Ovary (tissue), 9 donors: ENCODE data around the gene MAP7D3. TPM values are rescaled to one million over a fixed set of nuclear protein-coding genes. Genes with fewer than 3 reads are reported as not detected.
"Not testable (repeated sequence)": the region's sequence is repeated elsewhere in the genome, so short reads cannot be mapped to it uniquely, and the experiment has no call there.

Source experiments
- DNase-seq, 5 donors: peaks; one replicate each; pipeline ENCODE4 v3.0.0-alpha.2; 2019 to 2020
- H3K27ac ChIP-seq, 2 donors: fragments of 200-600 bp; one replicate each; pipeline versions ENCODE4 v1.5.1 to v1.8.0; 2019 to 2022
- H3K27me3 ChIP-seq: fragments of 200-600 bp; one replicate; pipeline ENCODE4 v1.8.0; 2022
- H3K36me3 ChIP-seq: fragments of 200-600 bp; sonication (generic); one replicate; pipeline ENCODE4 v1.5.1; 2019
- H3K4me1 ChIP-seq: one replicate; pipeline ENCODE4 v1.8.1; 2013; ENCODE audit warnings: mild to moderate bottlenecking, moderate library complexity; ENCODE audit not compliant: insufficient read depth
- H3K4me3 ChIP-seq: fragments of 200-600 bp; sonication (generic); one replicate; pipeline ENCODE4 v1.5.1; 2017
- H3K9me3 ChIP-seq, 2 donors: fragments of 200-600 bp in 1 of 2; sonication (generic) in 1 of 2; one replicate each; pipeline versions ENCODE4 v1.5.1 to v1.8.1; 2013 to 2019; ENCODE audit warnings: mild to moderate bottlenecking in 1 of 2, moderate library complexity in 1 of 2
- EP300 ChIP-seq: sonication (generic); formaldehyde crosslinking; IDR thresholded peaks from one replicate; pipeline ENCODE4 v1.6.1; 2017; ENCODE audit warnings: antibody characterized with exemption
- POLR2A ChIP-seq: fragments of 450-650 bp; IDR thresholded peaks from one replicate; pipeline ENCODE4 v1.6.1; 2017; ENCODE audit warnings: antibody characterized with exemption, mild to moderate bottlenecking, moderate library complexity
- WGBS, 3 donors: extraction: QIAGEN DNeasy Blood & Tissue Kit in 1 of 3; methylation state at CpG; one replicate each; pipeline versions ENCODE4 v1.1.5 to v1.1.7; 2013 to 2017; 5-methylcytosine and 5-hydroxymethylcytosine counted together
- intact Hi-C, 4 donors: fragments of 100-400 bp; cut with DNase I; formaldehyde crosslinking; loops; one replicate each; pipeline versions ENCODE4 v1.11.0 to v1.15.1; 2022 to 2023
- polyA plus RNA-seq, 2 donors: library from polyadenylated mRNA; stranded (reverse); fragments of 200-250 nt in 1 of 2; fragments of 350-450 nt in 1 of 2; fragmentation: Illumina TruSeq in 1 of 2; extraction: RNeasy Lipid Tissue Mini Kit (QIAGEN cat#74804) in 1 of 2; gene quantifications; one replicate each; pipeline ENCODE4 v1.2.3, GENCODE V29; 2013 to 2014
- total RNA-seq, 7 donors: library from RNA; depleted of rRNA in 2 of 7; stranded (reverse); fragments of >200 nt in 2 of 7; fragmentation: NEBNext Ultra II Directional in 3 of 7; extraction: Animal tissue kit (Norgen Biotek cat#: 25700) in 3 of 7; gene quantifications; one replicate each; pipeline versions ENCODE4 v1.1.0 to v1.2.4, GENCODE V29; 2016 to 2023
- TF ChIP-seq, protein P1 (sequence below), 3 donors: fragments of 450-650 bp in 2 of 3; fragments of 200-600 bp in 1 of 3; IDR thresholded peaks; one replicate each; pipeline versions ENCODE4 v1.5.1 to v1.8.0; 2016 to 2022; ENCODE audit warnings: antibody characterized with exemption in 3 of 3, mild to moderate bottlenecking in 1 of 3
- donor health status: DM: no; HTN: no; CAD: no; lungs with moderate emphysema.
- donor health status: DM: no; HTN: no; CAD: no.
- donor health status: Bipolar disorder and iron deficiency.
- donor health status: DM: yes; HTN: yes; CAD: no.
- donor health status: DM: no; HTN: no; CAD: no.
- donor health status: DM: yes; HTN: yes; CAD: no.

MAP7D3 gene
- total and polyA plus RNA-seq, 9 donors, result 11.6 to 42.3 (median 29.3) TPM

GRCh38 chrX:136246201-136246600, 5.0 kb downstream of the MAP7D3 start:
- Histone ChIP-seq H3K36me3 (no peaks in the 10 kb centered on the region), H3K4me3 (no peak overlapping the region), H3K4me1 (no peaks in the 10 kb centered on the region), H3K27ac (no peak overlapping the region), H3K9me3 (no peaks in the 10 kb centered on the region), H3K27me3 (no peaks in the 10 kb centered on the region)
- TF ChIP-seq, protein P1, sequence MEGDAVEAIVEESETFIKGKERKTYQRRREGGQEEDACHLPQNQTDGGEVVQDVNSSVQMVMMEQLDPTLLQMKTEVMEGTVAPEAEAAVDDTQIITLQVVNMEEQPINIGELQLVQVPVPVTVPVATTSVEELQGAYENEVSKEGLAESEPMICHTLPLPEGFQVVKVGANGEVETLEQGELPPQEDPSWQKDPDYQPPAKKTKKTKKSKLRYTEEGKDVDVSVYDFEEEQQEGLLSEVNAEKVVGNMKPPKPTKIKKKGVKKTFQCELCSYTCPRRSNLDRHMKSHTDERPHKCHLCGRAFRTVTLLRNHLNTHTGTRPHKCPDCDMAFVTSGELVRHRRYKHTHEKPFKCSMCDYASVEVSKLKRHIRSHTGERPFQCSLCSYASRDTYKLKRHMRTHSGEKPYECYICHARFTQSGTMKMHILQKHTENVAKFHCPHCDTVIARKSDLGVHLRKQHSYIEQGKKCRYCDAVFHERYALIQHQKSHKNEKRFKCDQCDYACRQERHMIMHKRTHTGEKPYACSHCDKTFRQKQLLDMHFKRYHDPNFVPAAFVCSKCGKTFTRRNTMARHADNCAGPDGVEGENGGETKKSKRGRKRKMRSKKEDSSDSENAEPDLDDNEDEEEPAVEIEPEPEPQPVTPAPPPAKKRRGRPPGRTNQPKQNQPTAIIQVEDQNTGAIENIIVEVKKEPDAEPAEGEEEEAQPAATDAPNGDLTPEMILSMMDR (IDR thresholded peaks at IDR 0.05), result no peak
- TF ChIP-seq POLR2A, result no peak
- no peak for DNase-seq
- 65 to 73% (median 67%) methylated on average over 6 of the region's 6 CpGs for WGBS, 3 donors
- intact Hi-C loops, result no loop called here

- intact Hi-C loops, H3K4me3 ChIP-seq, H3K36me3 ChIP-seq, H3K27ac ChIP-seq, H3K27me3 ChIP-seq, DNase-seq, H3K9me3 ChIP-seq, H3K4me1 ChIP-seq: not testable (repeated sequence)
- 80 to 94% (median 93%) methylated on average over 2 to 4 of the region's 4 CpGs for WGBS, 3 donors
Observed at GRCh38 chrX:136237849-136238248, 13.4 kb downstream of the MAP7D3 start.

GRCh38 chrX:136237074-136237473, 14.1 kb downstream of the MAP7D3 start:
- intact Hi-C loops, result no loop called here
- no peak for DNase-seq
- Histone ChIP-seq H3K27me3 (no peaks in the 10 kb centered on the region), H3K9me3 (no peaks in the 10 kb centered on the region), H3K4me3 (no peak overlapping the region), H3K36me3 (no peaks in the 10 kb centered on the region), H3K27ac (no peak overlapping the region), H3K4me1 (no peaks in the 10 kb centered on the region)
- WGBS, 3 donors, result 60 to 72% (median 69%) methylated on average over 3 of the region's 3 CpGs
- TF ChIP-seq POLR2A, result no peak
- no peak for TF ChIP-seq EP300
- TF ChIP-seq, protein P1 (IDR thresholded peaks at IDR 0.05), result no peak

GRCh38 chrX:136228839-136229207, 22.4 kb downstream of the MAP7D3 start:
- no peak for DNase-seq
- TF ChIP-seq POLR2A (no peak), EP300 (no peak)
- TF ChIP-seq, protein P1 (IDR thresholded peaks at IDR 0.05), result no peak
- no peaks in the 10 kb centered on the region for H3K9me3 ChIP-seq
- no peak overlapping the region for H3K4me3 ChIP-seq
- intact Hi-C loops, result no loop called here
- no peaks in the 10 kb centered on the region for H3K4me1 ChIP-seq
- H3K27me3 ChIP-seq, result no peaks in the 10 kb centered on the region
- H3K36me3 ChIP-seq, result no peaks in the 10 kb centered on the region
- WGBS, 3 donors, result 60 to 66% (median 65%) methylated on average over 3 of the region's 3 CpGs
- H3K27ac ChIP-seq, result no peak overlapping the region

DNA sequence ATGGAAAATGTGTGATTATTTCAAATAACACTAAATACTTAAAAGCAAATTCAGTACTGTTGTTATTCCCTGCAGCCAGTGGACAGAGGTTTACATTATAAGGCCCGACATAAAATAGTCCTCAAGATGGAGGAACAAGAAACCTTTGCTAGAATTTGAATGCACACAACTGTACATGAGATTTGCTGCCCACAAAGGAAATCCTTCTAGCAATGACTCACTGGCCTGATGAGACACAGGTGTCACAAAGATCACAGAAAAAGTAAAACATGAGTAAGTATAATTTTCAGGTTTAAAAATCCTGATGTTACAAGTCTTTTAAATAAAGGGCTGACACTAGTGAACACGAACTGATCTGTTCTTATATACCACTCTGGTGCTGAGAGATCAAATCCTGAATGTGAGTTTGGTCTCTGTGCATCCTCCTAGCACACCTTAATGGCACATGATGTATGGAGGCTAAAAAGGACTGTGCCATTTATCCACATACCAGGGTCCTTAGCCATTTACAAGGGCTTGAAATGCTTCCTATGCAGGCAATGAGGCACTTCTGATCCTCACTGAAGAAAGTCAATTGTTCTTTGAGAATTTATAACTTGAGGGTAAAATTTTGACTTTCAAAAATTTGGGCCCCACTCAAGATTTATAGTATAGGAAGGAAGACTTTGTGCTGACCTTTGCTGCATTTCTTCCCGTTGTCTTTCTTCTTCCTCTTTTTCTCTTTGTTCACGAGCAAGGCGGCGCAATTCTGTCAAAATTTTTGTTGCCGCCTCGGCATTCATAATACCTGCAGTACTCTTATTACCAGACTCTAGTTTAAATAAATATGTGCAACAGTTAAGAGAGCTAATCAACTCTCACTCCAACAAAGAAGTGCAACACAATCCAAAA, 23.0 kb downstream of the MAP7D3 start:
- H3K4me1 ChIP-seq, result no peaks in the 10 kb centered on the region
- no peak for DNase-seq
- no peaks in the 10 kb centered on the region for H3K27me3 ChIP-seq
- H3K9me3 ChIP-seq, result no peaks in the 10 kb centered on the region
- H3K36me3 ChIP-seq, result no peaks in the 10 kb centered on the region
- TF ChIP-seq POLR2A, result no peak
- TF ChIP-seq EP300, result no peak
- TF ChIP-seq, protein P1 (IDR thresholded peaks at IDR 0.05), result no peak
- intact Hi-C loops, result no loop called here
- no peak overlapping the region for H3K27ac ChIP-seq
- 77 to 87% (median 84%) methylated on average over 8 of the region's 8 CpGs for WGBS, 3 donors
- no peak overlapping the region for H3K4me3 ChIP-seq
